Stimulated activated CD8-positive, alpha-beta memory T cell treated with anti-CD3 and anti-CD28 coated beads, Interleukin-4, amount 100 ng/mL, for 48 hours (primary cell): ENCODE results near the gene SLC38A5.
A peak's percentile ranks its signal among the peaks of the same experiment; 100 is the strongest.
"Not testable (repeated sequence)": the region's sequence is repeated elsewhere in the genome, so short reads cannot be mapped to it uniquely, and the experiment has no call there.

Experiments used
- DNase-seq: peaks from one replicate; pipeline ENCODE4 v3.0.0-alpha.2; 2020

Gene SLC38A5

DNA sequence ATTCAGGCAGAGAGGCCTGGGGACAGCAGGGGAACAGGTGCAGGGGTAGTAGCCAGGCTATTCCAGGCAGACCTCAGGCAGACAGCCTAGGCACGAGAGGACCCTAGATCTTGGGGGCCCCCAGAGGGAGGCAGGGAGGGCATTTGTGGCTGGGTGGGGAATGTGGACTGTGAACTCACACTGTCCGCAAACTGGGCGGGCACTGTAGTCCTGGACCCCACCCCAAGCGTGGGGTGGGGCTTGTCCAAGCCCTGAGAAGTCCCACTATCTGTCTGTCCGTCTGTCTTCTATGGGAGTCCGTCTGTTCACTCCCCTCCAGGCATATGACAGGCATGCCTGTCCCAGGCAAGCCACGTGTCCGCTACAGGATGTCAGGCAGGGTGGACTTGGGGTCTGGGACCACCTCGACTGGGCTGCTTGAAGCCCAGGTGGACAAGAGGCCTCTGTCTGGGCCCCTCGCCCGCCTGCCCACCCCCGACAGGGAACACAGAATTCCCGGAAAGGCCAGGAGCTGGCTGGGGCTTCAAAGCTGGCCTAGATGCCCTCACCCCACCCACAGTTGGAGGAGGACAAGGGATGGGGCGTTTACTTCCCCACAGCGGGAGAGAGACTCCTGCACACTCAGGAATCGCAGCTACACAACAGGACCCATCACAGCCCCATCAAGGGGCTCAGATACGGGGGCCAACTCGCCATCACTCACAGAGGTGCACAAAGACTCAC lies at the start of gene SLC38A5:
TSS of gene SLC38A5 (minus strand) at position 151 of the 723 bp plus-strand sequence. CDS start 2,336 bp downstream, outside the sequence.
- no peak for DNase-seq

DNA sequence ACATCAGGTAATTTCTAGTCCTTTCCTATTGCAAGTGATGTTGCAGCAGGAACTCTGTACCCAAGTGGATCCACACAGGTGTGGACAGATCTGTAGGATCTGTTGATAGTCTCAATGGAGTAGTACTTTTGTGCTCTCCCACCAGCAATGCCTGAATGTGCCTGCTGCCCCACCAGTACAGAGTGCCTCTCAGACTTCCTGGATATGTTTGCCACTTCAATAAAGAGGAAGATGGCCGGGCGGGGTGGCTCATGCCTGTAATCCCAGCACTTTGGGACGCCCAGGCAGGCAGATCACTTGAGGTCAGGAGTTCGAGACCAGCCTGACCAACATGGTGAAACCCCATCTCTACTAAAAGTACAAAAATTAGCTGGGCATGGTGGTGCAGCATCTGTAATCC lies 49.4 kb upstream of the SLC38A5 start:
- not testable (repeated sequence) for DNase-seq

DNA sequence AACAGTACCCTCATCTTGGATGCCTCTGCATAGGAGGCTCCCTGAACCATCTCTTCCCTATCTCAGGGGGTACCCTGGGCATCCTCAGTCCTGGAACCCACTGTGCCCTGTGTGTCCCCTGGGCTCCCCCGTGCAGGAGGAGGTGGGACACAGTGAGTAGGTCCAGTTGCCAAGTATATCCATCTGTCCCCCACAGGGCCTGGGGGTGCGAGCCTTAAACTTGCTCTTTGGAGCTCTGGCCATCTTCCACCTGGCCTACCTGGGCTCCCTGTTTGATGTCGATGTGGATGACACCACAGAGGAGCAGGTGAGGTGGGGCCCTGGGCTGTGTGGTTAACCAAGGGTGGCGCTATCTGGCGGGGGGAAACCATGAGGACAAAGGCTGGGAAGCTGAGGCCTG lies 46.9 kb upstream of the SLC38A5 start:
- DNase-seq, result no peak

DNA sequence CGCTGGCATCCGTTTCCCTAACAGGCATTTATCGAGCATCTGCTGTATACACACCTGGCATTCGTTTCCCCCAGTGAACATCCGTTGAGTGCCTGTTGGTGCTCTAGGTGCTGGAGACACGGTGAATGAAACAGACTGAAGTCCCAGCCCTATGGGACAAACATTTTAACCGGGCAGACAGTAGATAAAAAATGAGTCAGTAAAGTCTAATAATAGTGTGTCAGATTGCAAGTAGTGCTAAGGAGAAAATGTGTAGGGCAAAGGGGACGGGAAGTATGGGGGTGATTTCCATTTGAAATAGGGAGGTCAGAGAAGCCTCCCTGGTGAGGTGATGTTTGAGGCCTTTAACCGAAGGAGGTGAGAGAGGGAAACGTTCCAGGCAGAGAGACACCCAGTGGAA lies 46.2 kb upstream of the SLC38A5 start:
- DNase-seq, result no peak

DNA sequence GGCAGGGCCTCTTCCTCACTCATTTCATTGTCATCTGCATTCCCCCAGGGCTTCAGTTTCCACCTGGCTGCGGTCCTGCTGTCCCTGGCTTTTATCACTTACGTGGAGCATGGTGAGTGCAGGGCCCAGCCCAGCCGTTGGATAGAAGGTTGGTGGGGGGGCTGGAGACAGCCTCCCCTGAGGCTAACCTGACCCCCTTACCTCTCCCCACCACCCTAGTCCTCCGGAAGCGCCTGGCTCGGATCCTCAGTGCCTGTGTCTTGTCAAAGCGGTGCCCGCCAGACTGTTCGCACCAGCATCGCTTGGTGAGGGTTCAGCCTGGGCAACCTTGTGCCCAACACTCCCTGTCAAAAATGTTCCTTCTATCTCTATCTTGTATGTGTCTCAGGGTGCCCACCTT lies 45.8 kb upstream of the SLC38A5 start:
- no peak for DNase-seq

DNA sequence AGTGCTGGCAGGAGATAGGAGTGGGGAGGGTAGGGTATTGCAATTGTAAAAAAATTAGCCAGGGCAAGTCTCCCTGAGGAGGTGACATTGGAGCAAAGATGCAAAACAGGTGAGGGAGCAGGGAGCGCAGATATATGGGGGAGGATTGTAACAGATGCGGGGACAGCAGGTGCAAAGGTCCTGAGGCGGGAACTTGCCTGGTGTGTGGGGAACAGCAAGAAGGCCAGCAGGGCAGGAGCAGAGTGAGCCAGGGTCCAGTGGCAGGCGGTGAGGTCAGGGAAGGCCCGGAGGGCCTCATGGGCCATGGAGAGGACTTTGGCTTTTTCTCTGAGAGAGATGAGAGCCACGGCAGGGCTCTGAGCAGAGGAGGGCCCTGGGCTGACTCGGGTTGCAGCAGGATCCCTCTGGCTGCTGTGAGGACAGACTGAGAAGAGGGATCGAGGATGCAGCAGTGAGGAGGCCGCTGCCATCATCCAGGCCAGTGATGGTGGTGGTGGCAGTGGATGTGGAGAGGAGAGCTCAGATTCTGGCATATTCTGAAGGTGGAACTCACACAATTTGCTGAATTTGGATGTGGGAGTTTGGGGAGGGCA lies 44.9 kb upstream of the SLC38A5 start:
- DNase-seq, result no peak

DNA sequence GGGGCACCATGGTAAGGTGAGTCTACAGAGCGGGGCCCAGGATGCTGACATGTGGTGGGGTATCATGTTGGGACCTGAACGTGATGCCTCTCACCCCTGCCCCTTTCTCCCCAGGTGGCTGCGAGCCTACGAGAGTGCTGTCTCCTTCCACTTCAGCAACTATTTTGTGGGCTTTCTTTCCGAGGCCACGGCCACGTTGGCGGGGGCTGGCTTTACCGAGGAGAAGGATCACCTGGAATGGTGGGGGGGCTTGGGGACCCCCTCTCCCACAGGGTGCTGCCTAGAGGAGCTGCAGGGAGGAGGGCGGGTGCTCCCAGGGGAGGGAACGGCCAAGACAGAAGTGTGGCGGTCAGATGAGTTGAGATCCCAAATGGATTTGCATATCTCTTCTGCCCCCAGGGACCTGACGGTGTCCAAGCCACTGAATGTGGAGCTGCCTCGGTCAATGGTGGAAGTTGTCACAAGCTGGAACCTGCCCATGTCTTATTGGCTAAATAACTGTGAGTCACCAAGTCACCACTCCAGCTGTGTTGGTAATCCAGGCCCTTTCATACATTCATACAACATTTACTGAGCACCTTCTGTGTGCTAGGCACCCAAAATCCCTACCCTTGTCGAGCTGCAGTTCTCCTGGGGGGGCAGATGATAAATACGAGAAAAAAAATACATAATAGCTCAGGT lies 44.2 kb upstream of the SLC38A5 start:
- DNase-seq, result no peak

DNA sequence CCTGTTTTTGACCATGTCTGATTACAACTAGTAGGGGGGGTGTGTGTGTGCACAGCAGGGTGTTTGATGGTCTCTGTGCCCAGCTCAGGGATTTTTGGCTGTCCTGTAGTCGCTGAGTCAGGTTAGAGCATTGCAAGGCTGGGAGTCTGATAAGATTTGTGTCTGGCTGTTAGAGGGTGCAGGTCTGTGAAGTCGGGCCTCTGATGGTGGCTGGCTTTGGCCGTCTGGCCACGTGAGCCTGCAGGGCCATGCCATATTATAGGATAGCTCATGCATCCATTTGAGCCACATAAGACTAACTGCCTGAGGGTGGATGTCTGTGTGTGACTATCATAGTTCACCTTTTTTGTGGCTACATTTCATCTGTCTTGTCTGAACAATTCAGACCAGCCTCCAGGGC lies 43.6 kb upstream of the SLC38A5 start:
- no peak for DNase-seq

DNA sequence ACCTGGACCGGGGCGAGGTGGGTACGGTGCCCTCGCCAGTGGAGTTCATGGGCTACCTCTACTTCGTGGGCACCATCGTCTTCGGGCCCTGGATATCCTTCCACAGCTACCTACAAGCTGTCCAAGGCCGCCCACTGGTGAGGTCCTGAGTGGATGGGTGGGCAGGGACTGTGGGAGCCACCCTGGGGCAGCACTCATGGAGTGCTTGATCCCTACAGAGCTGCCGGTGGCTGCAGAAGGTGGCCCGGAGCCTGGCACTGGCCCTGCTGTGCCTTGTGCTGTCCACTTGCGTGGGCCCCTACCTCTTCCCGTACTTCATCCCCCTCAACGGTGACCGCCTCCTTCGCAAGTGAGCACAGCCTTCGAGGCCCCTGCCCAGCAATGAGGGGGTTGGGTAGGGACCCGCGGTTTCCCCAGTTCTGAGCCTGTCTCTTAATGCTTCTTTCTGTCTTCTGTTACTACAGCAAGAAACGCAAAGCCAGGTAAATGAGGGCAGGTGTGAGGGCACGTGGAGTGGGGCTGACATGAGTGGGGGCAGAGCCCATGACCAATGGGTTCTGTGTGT lies 42.4 kb upstream of the SLC38A5 start:
- no peak for DNase-seq

DNA sequence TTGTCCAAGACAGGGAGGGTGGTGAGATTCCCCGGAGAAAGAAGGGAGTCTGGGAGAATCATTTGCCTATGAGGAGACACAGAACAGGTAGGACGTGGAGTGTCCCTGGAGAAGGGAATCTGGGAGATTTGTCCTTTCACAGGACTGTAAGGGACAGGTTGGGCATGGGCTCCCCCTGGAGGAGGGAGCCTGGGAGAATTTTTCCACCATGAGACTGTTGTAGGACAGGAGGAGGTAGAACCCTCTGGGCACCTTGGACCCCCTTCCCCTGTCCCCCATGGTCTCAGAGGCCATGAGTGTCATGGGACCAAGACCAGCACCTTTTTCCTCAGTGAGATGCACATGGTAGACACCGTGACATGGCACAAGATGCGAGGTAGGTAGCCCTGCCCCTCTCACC lies 41.5 kb upstream of the SLC38A5 start:
- no peak for DNase-seq

DNA sequence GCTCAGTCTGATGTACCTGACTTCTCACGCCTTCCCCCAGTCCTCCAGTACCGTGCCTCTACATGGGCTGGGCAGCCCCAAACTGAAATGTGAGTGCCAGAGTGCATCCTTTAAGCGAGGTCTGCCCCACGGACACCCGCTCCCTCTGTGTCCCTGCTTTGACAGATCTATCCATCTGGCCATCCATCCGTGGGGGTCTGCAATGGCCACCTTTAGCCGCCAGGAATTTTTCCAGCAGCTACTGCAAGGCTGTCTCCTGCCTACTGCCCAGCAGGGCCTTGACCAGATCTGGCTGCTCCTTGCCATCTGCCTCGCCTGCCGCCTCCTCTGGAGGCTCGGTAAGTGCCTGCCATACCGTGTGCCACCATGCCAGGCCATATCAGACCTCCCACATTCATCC lies 39.6 kb upstream of the SLC38A5 start:
- DNase-seq, result no peak

DNA sequence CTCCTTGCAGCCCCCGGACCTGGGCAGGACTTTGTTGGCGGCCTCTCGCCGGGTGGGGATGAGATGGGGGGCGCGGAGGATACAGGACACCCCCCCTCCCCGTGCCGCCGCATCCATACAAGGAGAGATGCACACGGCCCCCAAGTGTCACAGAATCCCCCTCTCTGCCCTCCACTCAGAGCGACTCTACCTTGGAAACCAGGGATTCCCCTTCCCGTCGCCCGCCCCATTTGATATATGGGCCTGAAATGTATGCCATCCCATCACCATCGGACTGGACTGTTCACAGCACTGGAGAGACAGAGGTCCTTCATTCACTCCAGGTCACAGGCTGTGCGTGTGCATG lies 39.2 kb upstream of the SLC38A5 start:
- DNase-seq, result peak; percentile 27

DNA sequence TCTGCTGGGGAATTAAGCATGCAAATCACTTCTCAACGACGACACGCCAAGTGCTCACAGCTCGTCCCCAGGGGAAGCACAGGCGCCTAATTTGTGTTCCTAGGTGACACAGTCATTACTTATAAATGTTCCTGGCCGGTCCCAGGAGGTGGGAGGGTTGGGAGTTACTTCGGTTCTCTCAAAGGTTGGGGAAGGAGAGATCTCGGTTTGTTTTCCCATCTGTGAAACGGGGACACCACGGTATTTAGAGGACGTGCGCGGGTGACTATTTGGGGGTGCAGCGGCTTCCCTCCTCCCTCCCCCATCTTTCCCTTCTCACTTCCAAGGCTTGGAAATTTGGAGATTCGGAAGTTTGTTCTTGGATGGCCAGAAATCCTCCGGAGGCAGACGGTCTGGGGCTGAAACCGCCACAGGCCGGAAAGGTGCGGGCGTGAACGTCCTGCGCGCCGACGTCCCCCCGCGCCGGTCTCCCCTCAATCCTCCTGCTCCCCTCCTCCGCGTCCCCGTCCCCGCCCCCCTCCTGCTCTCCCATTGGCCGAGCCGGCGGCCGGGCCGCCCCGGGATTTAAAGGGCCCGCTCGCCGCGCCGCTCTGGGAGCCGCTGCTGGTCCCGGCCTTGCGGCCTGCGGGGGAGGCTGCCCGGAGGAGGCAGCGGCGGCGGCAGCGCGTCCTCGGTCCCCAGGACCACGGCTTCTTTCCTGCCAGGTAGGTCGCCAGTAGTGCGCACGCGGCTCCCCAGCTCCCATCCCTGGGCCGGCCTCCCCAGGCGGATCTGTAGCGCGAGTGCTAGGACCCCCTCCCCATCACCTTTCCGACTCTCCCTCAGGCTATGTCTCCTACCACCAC lies 38.6 kb upstream of the SLC38A5 start, which contains the start of gene PORCN:
TSS of gene PORCN (plus strand) at position 593 of the 845 bp plus-strand sequence. CDS start 829 bp downstream, outside the sequence.
- peak; percentile 85 for DNase-seq

DNA sequence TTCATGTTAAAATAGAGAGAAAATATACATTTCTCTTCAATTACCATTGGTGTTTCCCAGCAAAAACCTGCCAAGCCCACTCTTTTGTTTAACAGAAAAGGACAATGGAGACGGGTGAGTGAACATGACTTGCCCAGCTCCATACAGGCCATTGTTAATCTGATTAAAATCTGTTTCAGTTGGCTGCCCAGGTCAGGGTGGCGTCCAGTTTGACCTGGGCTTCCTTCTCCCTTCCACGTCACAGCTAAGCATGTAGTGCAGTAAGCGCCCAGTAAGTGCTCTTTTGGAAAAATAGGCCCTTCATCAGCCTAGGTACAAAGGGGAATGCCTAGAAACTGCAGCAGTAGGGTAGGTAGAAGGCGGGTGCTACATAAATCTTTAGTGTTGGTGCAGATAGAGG lies 37.2 kb upstream of the SLC38A5 start:
- DNase-seq, result no peak

DNA sequence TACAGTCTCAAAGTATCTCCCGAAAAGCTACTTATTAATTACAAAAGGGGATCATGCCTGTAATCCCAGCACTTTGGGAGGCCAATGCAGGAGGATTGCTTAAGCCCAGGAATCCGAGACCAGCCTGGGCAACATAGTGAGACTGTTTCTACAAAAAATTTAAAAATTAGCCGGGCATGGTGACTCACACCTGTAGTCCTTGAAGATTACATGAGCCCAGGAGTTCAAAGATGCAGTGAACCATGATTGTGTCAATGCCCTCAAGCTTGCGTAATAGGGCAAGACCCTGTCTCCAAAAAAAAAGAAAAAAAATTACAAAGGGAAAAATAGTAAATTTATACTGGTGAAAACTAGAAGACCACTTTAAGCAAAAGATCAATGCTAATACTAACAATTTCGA lies 35.4 kb upstream of the SLC38A5 start:
- DNase-seq, result no peak

DNA sequence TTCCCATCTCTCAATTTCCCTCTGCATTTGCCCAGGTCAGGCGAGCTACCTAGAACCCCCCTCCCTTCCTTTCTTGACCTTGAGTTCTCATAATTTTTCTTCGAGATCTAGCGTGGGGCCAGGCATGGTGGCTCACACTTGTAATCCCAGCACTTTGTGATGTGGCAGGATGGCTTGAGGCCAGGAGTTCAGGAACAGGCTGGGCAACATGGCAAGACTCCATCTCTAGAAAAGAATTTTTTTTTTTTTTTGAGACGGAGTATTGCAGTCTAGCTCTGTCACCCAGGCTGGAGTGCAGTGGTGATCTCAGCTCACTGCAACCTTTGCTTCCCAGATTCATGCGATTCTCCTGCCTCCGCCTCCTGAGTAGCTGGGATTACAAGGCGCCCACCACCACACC lies 34.2 kb upstream of the SLC38A5 start:
- DNase-seq, result no peak

DNA sequence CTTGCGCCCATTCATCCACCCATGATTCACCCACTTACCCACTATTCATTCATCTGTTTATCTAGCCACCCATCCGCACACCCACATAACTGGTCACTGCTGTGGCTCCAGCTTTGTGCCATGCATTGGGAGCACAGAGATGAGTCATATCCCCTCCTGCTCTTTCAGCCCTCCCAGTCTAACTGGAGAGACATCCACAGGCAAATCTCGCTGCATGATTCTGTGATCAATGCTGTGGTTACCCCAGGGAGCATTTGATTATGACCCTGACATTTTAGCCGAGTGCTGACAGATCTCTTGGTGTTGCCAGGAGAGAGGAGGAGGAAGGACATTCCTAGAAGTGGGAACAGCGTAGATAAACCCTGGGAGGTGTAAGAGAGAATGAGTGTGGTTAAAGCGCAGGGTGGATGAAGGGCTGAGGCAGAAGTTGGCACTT lies 28.3 kb upstream of the SLC38A5 start:
- no peak for DNase-seq

DNA sequence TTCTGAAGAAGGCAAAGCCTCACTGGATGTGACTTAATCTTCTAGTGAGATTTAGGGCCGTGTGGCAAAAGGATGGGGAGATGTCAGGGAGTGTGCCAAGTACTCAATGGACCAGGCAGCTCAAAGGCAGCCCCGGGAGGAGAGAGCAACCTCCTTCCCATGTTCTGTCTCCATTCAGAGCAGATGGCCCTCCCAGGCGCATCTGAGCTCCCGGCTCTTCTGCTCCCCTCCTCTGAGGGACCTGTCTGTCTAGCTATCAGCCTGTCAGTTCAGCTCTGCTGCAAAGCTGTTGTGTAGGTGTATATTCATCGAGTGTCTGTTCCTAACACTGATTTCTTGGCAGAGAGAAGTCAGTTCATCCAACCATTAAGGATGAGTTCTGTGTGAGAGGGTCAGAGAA lies 27.8 kb upstream of the SLC38A5 start:
- DNase-seq, result no peak

DNA sequence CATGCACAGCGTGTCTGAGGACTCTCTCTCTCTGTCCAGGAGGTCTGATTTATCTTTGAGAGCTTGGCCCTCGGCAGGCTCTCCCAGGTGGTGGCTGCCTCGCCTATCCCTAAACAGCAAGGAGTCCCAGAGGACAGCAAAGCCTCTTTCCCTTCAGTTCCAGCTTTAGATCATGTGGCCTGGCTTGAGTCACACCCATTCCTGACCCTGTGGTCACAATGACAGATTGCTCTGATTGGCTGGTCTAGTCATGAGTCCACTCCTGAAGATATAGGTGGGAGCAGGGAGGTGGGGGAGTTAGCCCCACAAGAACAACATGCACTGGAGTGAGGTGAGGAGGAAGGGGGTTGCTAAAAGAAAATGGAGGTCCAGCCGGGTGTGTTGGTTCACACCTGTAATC lies 26.6 kb upstream of the SLC38A5 start:
- no peak for DNase-seq

DNA sequence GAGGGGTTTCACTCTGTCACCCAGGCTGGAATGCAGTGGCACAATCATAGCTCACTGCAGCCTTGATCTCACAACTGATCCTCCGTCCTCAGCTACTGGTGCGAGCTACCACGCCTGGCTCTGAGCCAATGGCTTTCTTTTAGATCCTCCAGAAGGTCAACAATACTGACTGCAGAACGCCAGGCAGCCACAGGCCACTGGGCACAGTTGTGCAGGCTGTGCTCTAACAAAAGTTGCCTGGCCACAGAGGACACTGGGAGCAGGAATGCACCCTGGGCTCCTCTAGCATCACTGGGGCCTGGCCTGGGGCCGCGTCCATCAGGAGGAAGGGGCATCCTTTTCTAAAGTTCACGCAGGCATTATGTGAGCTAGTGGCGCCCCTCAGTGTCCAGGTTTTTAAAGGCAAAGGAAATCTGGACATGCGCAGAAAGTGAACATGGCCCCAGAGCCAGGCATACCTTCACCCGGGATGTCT lies 23.9 kb upstream of the SLC38A5 start:
- peak; percentile 35 for DNase-seq

DNA sequence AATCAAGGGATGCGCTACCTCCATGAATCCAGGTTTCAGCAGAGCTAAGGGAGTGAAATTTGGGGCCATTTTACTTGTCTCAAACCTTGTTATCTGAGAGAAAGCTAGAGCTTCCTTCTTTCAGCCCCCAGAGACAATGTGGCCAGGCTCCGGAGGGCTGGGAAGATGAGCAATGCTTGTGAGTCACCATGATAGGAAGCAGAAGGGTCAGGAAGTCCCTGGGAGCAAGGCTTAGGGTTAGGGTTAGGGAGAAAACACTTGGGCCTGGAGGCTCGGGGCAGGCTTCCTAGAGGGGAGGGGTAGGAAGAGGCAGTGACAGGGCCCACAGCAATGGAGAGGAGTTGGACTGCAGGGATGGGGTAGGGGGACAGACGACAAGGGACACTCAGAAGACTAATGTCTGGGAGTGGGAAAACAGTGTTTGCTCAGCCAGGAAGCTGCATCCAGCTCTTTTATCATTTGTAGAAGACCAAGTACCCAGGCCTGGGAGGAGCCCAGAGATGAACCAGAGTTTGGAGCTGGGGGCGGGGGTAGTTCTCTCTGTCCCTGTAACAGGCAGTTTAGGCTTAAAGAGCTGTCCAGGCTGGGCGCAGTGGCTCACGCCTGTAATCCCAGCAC lies 22.3 kb upstream of the SLC38A5 start:
- DNase-seq, result no peak

DNA sequence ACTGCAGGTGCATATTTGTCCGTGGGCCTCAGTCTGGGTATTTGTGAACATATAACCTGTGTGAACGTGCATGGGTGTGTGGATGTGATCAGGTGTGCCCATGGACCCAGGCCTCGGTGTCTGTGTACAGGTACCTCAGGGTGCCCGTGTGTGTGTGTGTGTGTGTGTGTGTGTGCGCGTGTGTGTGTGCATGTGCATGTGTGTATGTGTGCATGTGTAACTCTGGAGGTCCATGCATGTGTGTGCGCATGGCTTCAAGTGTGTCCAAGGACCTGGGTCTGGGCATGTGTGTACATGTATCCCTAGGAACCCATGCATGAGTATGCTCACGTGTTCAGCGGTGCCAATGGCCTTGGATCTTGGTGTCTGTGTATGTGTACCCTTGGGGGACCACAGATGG lies 21.7 kb upstream of the SLC38A5 start:
- DNase-seq, result no peak
